MM.1S (cell line): ENCODE measurements around the gene AUTS2.
A peak's percentile ranks its signal among the peaks of the same experiment; 100 is the strongest.

ENCODE experiments used
- DNase-seq: peaks from one replicate; pipeline ENCODE4 v3.0.0-alpha.2; 2015
- H2AFZ ChIP-seq: fragments of 300-600 bp; sonication (generic); 2 replicates; pipeline ENCODE4 v1.6.0; 2016; ENCODE audit warnings: antibody characterized with exemption, low read length
- H3F3A ChIP-seq: fragments of 300-600 bp; sonication (generic); 2 replicates; pipeline ENCODE4 v1.6.1; 2016; ENCODE audit warnings: mild to moderate bottlenecking, antibody characterized with exemption, low read length, moderate library complexity, mixed read lengths; ENCODE audit not compliant: insufficient read depth
- H3K27ac ChIP-seq: fragments of 300-600 bp; sonication (generic); 2 replicates; pipeline ENCODE4 v1.5.1; 2016; ENCODE audit warnings: mild to moderate bottlenecking, low read length
- H3K27me3 ChIP-seq: fragments of 300-600 bp; sonication (generic); replicated peaks from 2 replicates; pipeline ENCODE4 v1.6.0; 2016; ENCODE audit warnings: low read length; ENCODE audit not compliant: insufficient read depth
- H3K36me3 ChIP-seq: fragments of 300-600 bp; sonication (generic); replicated peaks from 2 replicates; pipeline ENCODE4 v1.6.1; 2016; ENCODE audit warnings: mild to moderate bottlenecking, low read length, mixed read lengths; ENCODE audit not compliant: insufficient read depth
- H3K4me1 ChIP-seq: fragments of 300-600 bp; sonication (generic); 2 replicates; pipeline ENCODE4 v1.6.1; 2016; ENCODE audit warnings: low read length, mixed read lengths
- H3K4me2 ChIP-seq: fragments of 300-600 bp; sonication (generic); 2 replicates; pipeline ENCODE4 v1.6.0; 2016; ENCODE audit warnings: low read depth, low read length
- H3K4me3 ChIP-seq: fragments of 300-600 bp; sonication (generic); 2 replicates; pipeline ENCODE4 v1.5.1; 2016; ENCODE audit warnings: low read length, mixed read lengths
- H3K79me2 ChIP-seq: fragments of 300-600 bp; sonication (generic); 2 replicates; pipeline ENCODE4 v1.6.1; 2016; ENCODE audit warnings: mixed run types, low read length, mixed read lengths
- H3K9ac ChIP-seq: fragments of 300-600 bp; sonication (generic); 2 replicates; pipeline ENCODE4 v1.6.1; 2016; ENCODE audit warnings: low read length, mixed read lengths
- H3K9me2 ChIP-seq: fragments of 300-600 bp; sonication (generic); replicated peaks from 2 replicates; pipeline ENCODE4 v1.6.1; 2016; ENCODE audit warnings: mild to moderate bottlenecking, low read length, mixed read lengths; ENCODE audit not compliant: insufficient read depth
- H3K9me3 ChIP-seq: fragments of 300-600 bp; sonication (generic); replicated peaks from 2 replicates; pipeline ENCODE4 v1.6.1; 2016; ENCODE audit warnings: mild to moderate bottlenecking, low read length, mixed read lengths; ENCODE audit not compliant: insufficient read depth
- H4K20me1 ChIP-seq: fragments of 300-600 bp; sonication (generic); 2 replicates; pipeline ENCODE4 v1.6.1; 2016; ENCODE audit warnings: mild to moderate bottlenecking, low read length, moderate library complexity, mixed read lengths; ENCODE audit not compliant: insufficient read depth
- CTCF ChIP-seq: fragments of 300-600 bp; sonication (generic); IDR thresholded peaks from 2 replicates; pipeline ENCODE4 v1.5.1; 2016; ENCODE audit warnings: antibody characterized with exemption, low read length, mixed read lengths
- EZH2 ChIP-seq: fragments of 300-600 bp; sonication (generic); optimal IDR thresholded peaks from 2 replicates; pipeline ENCODE3; 2017; ENCODE audit warnings: low read depth, mild to moderate bottlenecking, antibody characterized with exemption, low read length, mixed read lengths
- EZH2phosphoT487 ChIP-seq: fragments of 300-600 bp; sonication (generic); IDR thresholded peaks from 2 replicates; pipeline ENCODE4 v1.6.1; 2018; ENCODE audit warnings: antibody characterized with exemption, low read length

Gene AUTS2

GRCh38 chr7:70325509-70326101 lies 727.3 kb downstream of the AUTS2 start:
- DNase-seq, result no peak
- H4K20me1 ChIP-seq, result no peaks in the 10 kb centered on the region
- H3K27ac ChIP-seq, result no peak overlapping the region
- H2AFZ ChIP-seq, result no peak overlapping the region
- H3K9me3 ChIP-seq, result no peaks in the 10 kb centered on the region
- no peaks in the 10 kb centered on the region for H3K36me3 ChIP-seq
- H3K79me2 ChIP-seq, result no peaks in the 10 kb centered on the region
- no peak overlapping the region for H3K4me2 ChIP-seq
- no peaks in the 10 kb centered on the region for H3K4me1 ChIP-seq
- H3K4me3 ChIP-seq, result no peak overlapping the region
- H3K27me3 ChIP-seq, result no peaks in the 10 kb centered on the region
- H3F3A ChIP-seq, result no peaks in the 10 kb centered on the region
- no peak overlapping the region for H3K9ac ChIP-seq
- no peaks in the 10 kb centered on the region; the same call in 1 of the 2 replicates for H3K9me2 ChIP-seq
- TF ChIP-seq CTCF (no peak), EZH2 (no peak), EZH2phosphoT487 (no peak)

- Histone ChIP-seq H2AFZ (no peak overlapping the region), H3K9me3 (no peaks in the 10 kb centered on the region), H3K27ac (no peak overlapping the region), H3K4me2 (no peak overlapping the region), H4K20me1 (no peaks in the 10 kb centered on the region), H3K79me2 (no peaks in the 10 kb centered on the region), H3F3A (no peaks in the 10 kb centered on the region), H3K9me2 (no peaks in the 10 kb centered on the region), H3K4me3 (no peak overlapping the region), H3K27me3 (no peaks in the 10 kb centered on the region), H3K4me1 (no peaks in the 10 kb centered on the region), H3K9ac (no peak overlapping the region), H3K36me3 (no peaks in the 10 kb centered on the region)
- TF ChIP-seq EZH2 (no peak), EZH2phosphoT487 (no peak), CTCF (no peak)
- no peak for DNase-seq
Measured at GRCh38 chr7:70334295-70334694, 736.0 kb downstream of the AUTS2 start.

GRCh38 chr7:70334871-70335270 lies 736.6 kb downstream of the AUTS2 start:
- no peak overlapping the region for H3K4me3 ChIP-seq
- no peak for TF ChIP-seq CTCF
- TF ChIP-seq EZH2, result no peak
- TF ChIP-seq EZH2phosphoT487, result no peak
- peak; percentile 15 for DNase-seq
- H3K27ac ChIP-seq, result no peak overlapping the region
- H4K20me1 ChIP-seq, result no peaks in the 10 kb centered on the region
- H3K27me3 ChIP-seq, result no peaks in the 10 kb centered on the region
- H3K9me3 ChIP-seq, result no peaks in the 10 kb centered on the region
- no peaks in the 10 kb centered on the region for H3K36me3 ChIP-seq
- no peaks in the 10 kb centered on the region for H3F3A ChIP-seq
- no peak overlapping the region for H2AFZ ChIP-seq
- no peak overlapping the region for H3K4me2 ChIP-seq
- no peaks in the 10 kb centered on the region for H3K9me2 ChIP-seq
- no peaks in the 10 kb centered on the region for H3K4me1 ChIP-seq
- no peaks in the 10 kb centered on the region for H3K79me2 ChIP-seq
- H3K9ac ChIP-seq, result no peak overlapping the region
